ENCODE measurements around the gene DLG2.
"Not testable (repeated sequence)": the region's sequence is repeated elsewhere in the genome, so short reads cannot be mapped to it uniquely, and the experiment has no call there.

Gene DLG2

DNA sequence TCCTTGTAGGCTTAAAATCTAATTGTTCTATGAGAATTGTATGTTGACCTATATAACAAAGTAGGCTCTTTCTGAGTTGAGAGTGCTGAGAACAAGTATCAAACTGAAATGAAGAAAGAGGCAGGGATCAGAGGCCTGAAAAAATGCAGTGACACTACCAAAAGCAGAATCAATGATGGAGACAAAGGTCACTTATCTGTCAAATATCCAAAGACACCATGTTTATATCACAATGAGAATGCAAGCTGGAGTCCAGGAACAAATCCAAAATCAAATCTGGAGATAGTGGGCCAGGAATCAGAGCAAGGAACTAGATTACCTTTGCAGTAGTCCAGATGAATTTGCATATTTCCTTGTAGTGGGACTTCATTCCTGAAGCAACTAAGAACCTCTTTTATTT lies 377.7 kb downstream of the DLG2 start:
- no peak for TF ChIP-seq CTCF (IDR thresholded peaks at IDR 0.05; ENCODE audit: control insufficient read depth, extremely low read depth, insufficient read depth)
- DNase-seq (ENCODE audit: low read depth): no peak
- no peak overlapping the region for H3K4me3 ChIP-seq (ENCODE audit: low read depth, low read length)

GRCh38 chr11:85247797-85248196 lies 379.3 kb downstream of the DLG2 start:
- TF ChIP-seq CTCF (IDR thresholded peaks at IDR 0.05; ENCODE audit: control insufficient read depth, extremely low read depth, insufficient read depth): no peak
- no peak overlapping the region for H3K4me3 ChIP-seq (ENCODE audit: low read depth, low read length)
- DNase-seq (ENCODE audit: low read depth): no peak

GRCh38 chr11:85238906-85239305 lies 388.2 kb downstream of the DLG2 start:
- no peak overlapping the region for H3K4me3 ChIP-seq (ENCODE audit: low read depth, low read length)
- no peak for DNase-seq (ENCODE audit: low read depth)
- no peak for TF ChIP-seq CTCF (IDR thresholded peaks at IDR 0.05; ENCODE audit: control insufficient read depth, extremely low read depth, insufficient read depth)

- not testable (repeated sequence) for DNase-seq (ENCODE audit: low read depth); H3K4me3 ChIP-seq (ENCODE audit: low read depth, low read length)
These were observed 389.1 kb downstream of the DLG2 start for GRCh38 chr11:85238038-85238437.

- no peak for TF ChIP-seq CTCF (IDR thresholded peaks at IDR 0.05; ENCODE audit: control insufficient read depth, extremely low read depth, insufficient read depth)
- no peak overlapping the region for H3K4me3 ChIP-seq (ENCODE audit: low read depth, low read length)
- DNase-seq (ENCODE audit: low read depth): no peak
These were observed 390.9 kb downstream of the DLG2 start for GRCh38 chr11:85236211-85236610.

DNA sequence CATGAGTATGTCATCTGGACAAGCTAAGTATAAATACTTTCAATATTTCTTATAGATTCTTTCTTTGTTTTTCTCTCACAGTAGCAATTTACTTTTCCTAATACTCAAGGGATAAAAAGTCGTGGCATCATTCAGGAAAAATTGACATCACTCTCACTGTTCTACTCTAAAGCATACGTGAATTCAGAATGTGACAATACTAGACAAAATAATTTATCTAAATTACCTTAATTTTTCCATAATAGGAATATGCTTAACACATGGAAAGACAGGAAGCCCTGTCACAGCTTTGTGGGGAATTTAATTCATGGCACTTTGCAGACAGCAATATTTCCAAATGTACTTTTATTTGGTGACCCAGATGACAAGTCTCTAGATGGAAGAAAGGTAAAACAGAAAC lies 394.6 kb downstream of the DLG2 start:
- no peak for DNase-seq (ENCODE audit: low read depth)
- no peak for TF ChIP-seq CTCF (IDR thresholded peaks at IDR 0.05; ENCODE audit: control insufficient read depth, extremely low read depth, insufficient read depth)

GRCh38 chr11:85231588-85231987 lies 395.6 kb downstream of the DLG2 start:
- DNase-seq (ENCODE audit: low read depth): no peak
- H3K4me3 ChIP-seq (ENCODE audit: low read depth, low read length): no peak overlapping the region
- TF ChIP-seq CTCF (IDR thresholded peaks at IDR 0.05; ENCODE audit: control insufficient read depth, extremely low read depth, insufficient read depth): no peak

More for the DNA sequence above, 394.6 kb downstream of the DLG2 start:
- no peak overlapping the region for H3K4me3 ChIP-seq (ENCODE audit: low read depth, low read length)

DNA sequence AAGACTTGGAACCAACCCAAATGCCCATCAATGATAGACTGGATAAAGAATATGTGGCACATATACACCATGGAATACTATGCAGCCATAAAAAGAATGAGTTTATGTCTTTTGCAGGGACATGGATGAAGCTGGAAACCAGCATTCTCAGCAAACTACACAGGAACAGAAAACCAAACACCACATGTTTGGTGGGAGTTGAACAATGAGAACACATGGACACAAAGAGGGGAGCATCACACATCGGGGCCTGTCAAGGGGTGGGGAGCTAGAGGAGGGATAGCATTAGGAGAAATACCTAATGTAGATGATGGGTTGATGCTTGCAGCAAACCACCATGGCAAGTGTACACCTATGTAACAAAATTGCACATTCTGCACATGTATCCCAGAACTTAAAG lies 397.4 kb downstream of the DLG2 start:
- not testable (repeated sequence) for DNase-seq (ENCODE audit: low read depth); H3K4me3 ChIP-seq (ENCODE audit: low read depth, low read length)
